Activated CD8-positive, alpha-beta memory T cell treated with anti-CD3 and anti-CD28 coated beads, Interleukin-2, amount 10 ng/mL, durations not matched to agents 7 days and 5 days (primary cell): ENCODE data around the gene NARS2. TPM values are rescaled to one million over a fixed set of nuclear protein-coding genes. Genes with fewer than 3 reads are reported as not detected.
"Not testable (repeated sequence)": the region's sequence is repeated elsewhere in the genome, so short reads cannot be mapped to it uniquely, and the experiment has no call there.

Experiments used
- ATAC-seq: fragments of 150-1000 bp; cut with Tn5 transposase; one replicate; pipeline ENCODE4 v1.10.0; 2021; ENCODE audit warnings: moderate library complexity
- CTCF ChIA-PET: fragments of 350-600 bp; sonication (Branson Sonifier 250); formaldehyde crosslinking; loops from one replicate; lab custom pipeline; 2021; ENCODE audit warnings: antibody characterized with exemption; lab: Charles Lee
- DNase-seq: peaks from one replicate; pipeline ENCODE4 v3.0.0-alpha.2; 2020
- H3K27ac Mint-ChIP-seq: one replicate; pipeline ENCODE4 v1.8.0; 2021; ENCODE audit warnings: mild to moderate bottlenecking, mixed read lengths
- H3K27me3 Mint-ChIP-seq: one replicate; pipeline ENCODE4 v1.8.0; 2021; ENCODE audit warnings: mixed read lengths
- H3K36me3 Mint-ChIP-seq: one replicate; pipeline ENCODE4 v1.8.0; 2021; ENCODE audit warnings: mild to moderate bottlenecking, mixed read lengths
- H3K4me1 Mint-ChIP-seq: one replicate; pipeline ENCODE4 v1.8.0; 2021; ENCODE audit warnings: mixed read lengths
- H3K4me3 Mint-ChIP-seq: one replicate; pipeline ENCODE4 v1.8.0; 2021; ENCODE audit warnings: mild to moderate bottlenecking, moderate library complexity, mixed read lengths
- H3K9me3 Mint-ChIP-seq: one replicate; pipeline ENCODE4 v1.8.0; 2022; ENCODE audit warnings: low read depth, mixed read lengths
- total RNA-seq, 2 experiments: library from RNA; stranded (reverse); gene quantifications; one replicate each; pipeline ENCODE4 v1.2.3, GENCODE V29; 2021

NARS2 gene
- total RNA-seq, 2 experiments from 2014 or later = 20.0 TPM

GRCh38 chr11:78597579-78597978, 22.9 kb upstream of the NARS2 start:
- DNase-seq, H3K4me3 Mint-ChIP-seq, H3K9me3 Mint-ChIP-seq, H3K36me3 Mint-ChIP-seq, H3K27ac Mint-ChIP-seq, ATAC-seq, H3K4me1 Mint-ChIP-seq, CTCF ChIA-PET: not testable (repeated sequence)
- H3K27me3 Mint-ChIP-seq = peaks cover 61% of the 10 kb centered on the region

- no peak overlapping the region for H3K4me3 Mint-ChIP-seq
Measured at GRCh38 chr11:78595436-78596130, 20.9 kb upstream of the NARS2 start.

GRCh38 chr11:78594814-78595213, 20.1 kb upstream of the NARS2 start:
- no peaks in the 10 kb centered on the region for H3K36me3 Mint-ChIP-seq
- peaks cover 44% of the 10 kb centered on the region for H3K27me3 Mint-ChIP-seq
- ATAC-seq (no peak), DNase-seq (no peak)
- no peak overlapping the region for H3K27ac Mint-ChIP-seq
- no peaks in the 10 kb centered on the region for H3K9me3 Mint-ChIP-seq
- no peak overlapping the region for H3K4me3 Mint-ChIP-seq
- H3K4me1 Mint-ChIP-seq = peaks cover 2% of the 10 kb centered on the region
- CTCF ChIA-PET = interaction anchor here (1.3 kb wide), 1 partner anchor 51 kb away, joined by 4 read pairs; no protein-coding TSS in a partner anchor

More at GRCh38 chr11:78595436-78596130, 20.9 kb upstream of the NARS2 start:
- DNase-seq (no peak), ATAC-seq (no peak)
- Mint-ChIP-seq H3K4me1 (peaks cover 2% of the 10 kb centered on the region), H3K36me3 (no peaks in the 10 kb centered on the region), H3K9me3 (no peaks in the 10 kb centered on the region), H3K27ac (no peak overlapping the region), H3K27me3 (peaks cover 47% of the 10 kb centered on the region)
- CTCF ChIA-PET = interaction anchor here (1.3 kb wide), 1 partner anchor 50 kb away, joined by 4 read pairs; no protein-coding TSS in a partner anchor

GRCh38 chr11:78588517-78588916, 13.9 kb upstream of the NARS2 start:
- Mint-ChIP-seq H3K4me1 (no peaks in the 10 kb centered on the region), H3K4me3 (no peak overlapping the region), H3K27me3 (peaks cover 35% of the 10 kb centered on the region), H3K27ac (no peak overlapping the region), H3K36me3 (peaks cover 7% of the 10 kb centered on the region), H3K9me3 (peaks cover 11% of the 10 kb centered on the region)
- DNase-seq (no peak), ATAC-seq (no peak)
- CTCF ChIA-PET = no interaction called here

- CTCF ChIA-PET = interaction anchor here (1.0 to 2.0 kb wide), 2 partner anchors 10 to 21 kb away, joined by 3 to 6 read pairs; no protein-coding TSS in a partner anchor
- DNase-seq (no peak), ATAC-seq (no peak)
- H3K4me3 Mint-ChIP-seq = no peak overlapping the region
- no peaks in the 10 kb centered on the region for H3K4me1 Mint-ChIP-seq
- peaks cover 7% of the 10 kb centered on the region for H3K36me3 Mint-ChIP-seq
- peaks cover 14% of the 10 kb centered on the region for H3K9me3 Mint-ChIP-seq
- no peak overlapping the region for H3K27ac Mint-ChIP-seq
- peaks cover 31% of the 10 kb centered on the region for H3K27me3 Mint-ChIP-seq
Measured at GRCh38 chr11:78587446-78587845, 12.8 kb upstream of the NARS2 start.

- peaks cover 7% of the 10 kb centered on the region for H3K36me3 Mint-ChIP-seq
- H3K4me1 Mint-ChIP-seq = no peaks in the 10 kb centered on the region
- CTCF ChIA-PET = interaction anchor here (1.0 to 2.0 kb wide), 3 partner anchors 9 to 22 kb away, joined by 3 to 6 read pairs (median 6); partner anchors contain the start of gene NARS2
- peaks cover 33% of the 10 kb centered on the region for H3K27me3 Mint-ChIP-seq
- ATAC-seq (no peak), DNase-seq (no peak)
- no peak overlapping the region for H3K4me3 Mint-ChIP-seq
- H3K27ac Mint-ChIP-seq = no peak overlapping the region
- peaks cover 14% of the 10 kb centered on the region for H3K9me3 Mint-ChIP-seq
Measured at GRCh38 chr11:78586452-78587046, 11.9 kb upstream of the NARS2 start.

- DNase-seq = no peak
- Mint-ChIP-seq H3K9me3 (peaks cover 14% of the 10 kb centered on the region), H3K4me3 (no peak overlapping the region), H3K27me3 (peaks cover 27% of the 10 kb centered on the region), H3K36me3 (peaks cover 7% of the 10 kb centered on the region), H3K27ac (no peak overlapping the region), H3K4me1 (no peaks in the 10 kb centered on the region)
- CTCF ChIA-PET = no interaction called here
- no peak for ATAC-seq
Measured at GRCh38 chr11:78583889-78584288, 9.2 kb upstream of the NARS2 start.

- H3K4me3 Mint-ChIP-seq = no peak overlapping the region
- H3K27ac Mint-ChIP-seq = no peak overlapping the region
- DNase-seq (no peak), ATAC-seq (no peak)
- no peaks in the 10 kb centered on the region for H3K9me3 Mint-ChIP-seq
- H3K36me3 Mint-ChIP-seq = peaks cover 2% of the 10 kb centered on the region
- peaks cover 12% of the 10 kb centered on the region for H3K27me3 Mint-ChIP-seq
- CTCF ChIA-PET = interaction anchor here (2.0 kb wide), 1 partner anchor 9 kb away, joined by 6 read pairs; no protein-coding TSS in a partner anchor
- peaks cover 14% of the 10 kb centered on the region for H3K4me1 Mint-ChIP-seq
Measured at GRCh38 chr11:78577495-78577894, 2.8 kb upstream of the NARS2 start.

- H3K27ac Mint-ChIP-seq = no peak overlapping the region
- no peak overlapping the region for H3K4me3 Mint-ChIP-seq
- peaks cover 2% of the 10 kb centered on the region for H3K36me3 Mint-ChIP-seq
- H3K27me3 Mint-ChIP-seq = peaks cover 9% of the 10 kb centered on the region
- ATAC-seq (no peak), DNase-seq (no peak)
- peaks cover 20% of the 10 kb centered on the region for H3K4me1 Mint-ChIP-seq
- CTCF ChIA-PET = interaction anchor here (0.7 to 2.0 kb wide), 2 partner anchors 10 to 13 kb away, joined by 4 to 6 read pairs; no protein-coding TSS in a partner anchor
- no peaks in the 10 kb centered on the region for H3K9me3 Mint-ChIP-seq
Measured at GRCh38 chr11:78576549-78577097, 2.0 kb upstream of the NARS2 start.

- peaks cover 5% of the 10 kb centered on the region for H3K27me3 Mint-ChIP-seq
- CTCF ChIA-PET = interaction anchor here (1.2 to 3.2 kb wide), 5 partner anchors 10 to 497 kb away, joined by 3 to 36 read pairs (median 6); partner anchors contain the start of gene GAB2
- H3K4me3 Mint-ChIP-seq = peak overlapping the region; percentile 98
- no peak overlapping the region for H3K27ac Mint-ChIP-seq
- DNase-seq (no peak), ATAC-seq (no peak)
- H3K36me3 Mint-ChIP-seq = peaks cover 9% of the 10 kb centered on the region
- no peaks in the 10 kb centered on the region for H3K9me3 Mint-ChIP-seq
- H3K4me1 Mint-ChIP-seq = peaks cover 24% of the 10 kb centered on the region
Measured at GRCh38 chr11:78575478-78575877, 814 bp upstream of the NARS2 start.

GRCh38 chr11:78573681-78574080, 983 bp downstream of the NARS2 start:
- CTCF ChIA-PET = interaction anchor here (1.0 to 3.2 kb wide), 7 partner anchors 9 to 434 kb away, joined by 3 to 36 read pairs (median 3); partner anchors contain the start of genes ALG8 and GAB2
- DNase-seq = no peak
- Mint-ChIP-seq H3K9me3 (no peaks in the 10 kb centered on the region), H3K4me1 (peaks cover 24% of the 10 kb centered on the region), H3K36me3 (peaks cover 15% of the 10 kb centered on the region), H3K27me3 (peaks cover 2% of the 10 kb centered on the region), H3K4me3 (peak overlapping the region; percentile 98), H3K27ac (peak overlapping the region; percentile 95)
- no peak for ATAC-seq

GRCh38 chr11:78573271-78573670, 1.4 kb downstream of the NARS2 start:
- Mint-ChIP-seq H3K36me3 (peaks cover 18% of the 10 kb centered on the region), H3K27ac (peak overlapping the region; percentile 95), H3K27me3 (peaks cover 2% of the 10 kb centered on the region), H3K9me3 (no peaks in the 10 kb centered on the region), H3K4me1 (peaks cover 24% of the 10 kb centered on the region), H3K4me3 (peak overlapping the region; percentile 98)
- no peak for ATAC-seq
- CTCF ChIA-PET = interaction anchor here (1.0 to 3.2 kb wide), 5 partner anchors 8 to 434 kb away, joined by 3 to 36 read pairs (median 4); partner anchors contain the start of genes ALG8 and GAB2
- no peak for DNase-seq

GRCh38 chr11:78572394-78572793, 2.3 kb downstream of the NARS2 start:
- Mint-ChIP-seq H3K36me3 (peaks cover 19% of the 10 kb centered on the region), H3K4me1 (peaks cover 24% of the 10 kb centered on the region), H3K27me3 (no peaks in the 10 kb centered on the region), H3K9me3 (no peaks in the 10 kb centered on the region), H3K27ac (no peak overlapping the region), H3K4me3 (no peak overlapping the region)
- ATAC-seq (no peak), DNase-seq (no peak)
- CTCF ChIA-PET = interaction anchor here (1.3 to 3.2 kb wide), 2 partner anchors 7 to 154 kb away, joined by 3 to 36 read pairs; no protein-coding TSS in a partner anchor
